Choroid plexus epithelial cell (primary cell): ENCODE measurements around the gene TUBG1.
"Not testable (repeated sequence)": the region's sequence is repeated elsewhere in the genome, so short reads cannot be mapped to it uniquely, and the experiment has no call there.

Experiments used
- DNase-seq: peaks from one replicate; pipeline ENCODE4 v3.0.0-alpha.2; 2010; ENCODE audit warnings: low read depth
- H3K4me3 ChIP-seq: 2 replicates; pipeline ENCODE4 v1.5.1; 2011; ENCODE audit warnings: low read depth, mild to moderate bottlenecking, control low read depth, low read length, moderate library complexity
- TF ChIP-seq, protein P1 (sequence below): conservative IDR thresholded peaks from 2 replicates; pipeline ENCODE4 v1.5.1; 2011; ENCODE audit warnings: low read depth, mild to moderate bottlenecking, control low read depth, inconsistent platforms, low read length, moderate library complexity

The TUBG1 gene

DNA sequence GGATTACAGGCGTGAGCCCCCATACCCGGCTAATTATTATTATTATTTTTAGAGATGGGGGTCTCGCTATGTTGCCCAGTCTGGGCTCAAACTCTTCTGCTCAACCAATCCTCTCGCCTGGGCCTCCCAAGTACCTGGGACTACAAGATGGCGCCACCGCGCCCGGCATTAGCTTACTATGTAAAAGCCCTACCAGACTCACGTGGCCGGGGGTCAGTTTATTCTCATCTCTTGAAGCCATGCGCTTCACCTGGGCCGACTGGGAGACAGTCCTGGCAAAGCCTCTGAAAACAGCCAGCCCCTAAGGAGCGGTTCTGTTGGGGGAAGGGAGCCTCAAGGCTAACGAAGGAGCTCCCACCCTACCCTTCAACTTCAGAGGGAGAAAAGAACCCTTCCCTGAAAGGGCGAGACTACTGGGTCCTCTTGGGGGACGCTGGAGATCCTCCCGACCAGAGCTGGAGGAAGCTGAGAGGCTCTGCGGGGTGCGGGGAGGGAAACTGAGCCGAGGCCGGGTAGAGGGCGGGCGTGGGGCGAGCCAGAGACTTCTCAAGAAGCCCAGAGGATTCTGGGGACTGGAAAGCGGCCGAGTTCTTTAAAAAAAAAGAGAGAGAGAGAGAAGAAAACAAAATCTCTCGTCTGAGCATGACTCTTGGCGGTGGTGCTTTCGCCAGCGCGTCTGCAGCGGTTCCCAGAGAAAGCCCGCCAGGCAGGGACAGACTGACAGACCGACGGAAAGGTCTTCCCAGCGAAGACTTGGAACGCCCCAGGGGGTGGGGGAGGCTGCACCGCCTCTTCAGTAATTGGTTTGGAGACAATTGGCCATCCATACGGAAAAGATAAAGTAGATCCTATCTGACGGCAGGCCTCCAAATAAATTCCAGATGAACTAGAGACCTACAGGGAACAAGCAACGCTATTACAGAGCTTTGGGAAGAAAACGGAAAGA lies 44.0 kb downstream of the TUBG1 start:
- H3K4me3 ChIP-seq, result peak overlapping the region; percentile 56
- TF ChIP-seq, protein P1, sequence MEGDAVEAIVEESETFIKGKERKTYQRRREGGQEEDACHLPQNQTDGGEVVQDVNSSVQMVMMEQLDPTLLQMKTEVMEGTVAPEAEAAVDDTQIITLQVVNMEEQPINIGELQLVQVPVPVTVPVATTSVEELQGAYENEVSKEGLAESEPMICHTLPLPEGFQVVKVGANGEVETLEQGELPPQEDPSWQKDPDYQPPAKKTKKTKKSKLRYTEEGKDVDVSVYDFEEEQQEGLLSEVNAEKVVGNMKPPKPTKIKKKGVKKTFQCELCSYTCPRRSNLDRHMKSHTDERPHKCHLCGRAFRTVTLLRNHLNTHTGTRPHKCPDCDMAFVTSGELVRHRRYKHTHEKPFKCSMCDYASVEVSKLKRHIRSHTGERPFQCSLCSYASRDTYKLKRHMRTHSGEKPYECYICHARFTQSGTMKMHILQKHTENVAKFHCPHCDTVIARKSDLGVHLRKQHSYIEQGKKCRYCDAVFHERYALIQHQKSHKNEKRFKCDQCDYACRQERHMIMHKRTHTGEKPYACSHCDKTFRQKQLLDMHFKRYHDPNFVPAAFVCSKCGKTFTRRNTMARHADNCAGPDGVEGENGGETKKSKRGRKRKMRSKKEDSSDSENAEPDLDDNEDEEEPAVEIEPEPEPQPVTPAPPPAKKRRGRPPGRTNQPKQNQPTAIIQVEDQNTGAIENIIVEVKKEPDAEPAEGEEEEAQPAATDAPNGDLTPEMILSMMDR, result no peak
- DNase-seq, result peak; percentile 83

DNA sequence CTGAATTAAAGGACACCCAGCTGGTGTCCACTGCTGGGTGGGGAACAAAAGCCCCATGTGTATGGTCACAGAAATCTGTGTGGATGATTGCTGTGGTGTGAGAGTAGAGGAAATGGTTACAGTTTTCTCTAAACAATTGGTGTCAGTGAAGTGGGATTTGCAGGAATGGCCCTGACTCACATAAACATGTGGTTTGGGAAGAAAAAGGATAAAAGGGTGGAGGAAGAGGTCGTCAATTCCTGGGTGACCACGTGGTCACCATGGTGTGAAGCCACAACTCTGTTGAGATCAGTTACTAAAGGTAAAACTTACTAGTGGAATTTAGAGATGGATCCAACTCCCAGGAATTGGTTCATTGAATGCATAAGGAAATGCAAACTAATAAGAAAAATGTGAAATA lies 46.0 kb downstream of the TUBG1 start:
- TF ChIP-seq, protein P1, result no peak
- no peak overlapping the region for H3K4me3 ChIP-seq
- no peak for DNase-seq

DNA sequence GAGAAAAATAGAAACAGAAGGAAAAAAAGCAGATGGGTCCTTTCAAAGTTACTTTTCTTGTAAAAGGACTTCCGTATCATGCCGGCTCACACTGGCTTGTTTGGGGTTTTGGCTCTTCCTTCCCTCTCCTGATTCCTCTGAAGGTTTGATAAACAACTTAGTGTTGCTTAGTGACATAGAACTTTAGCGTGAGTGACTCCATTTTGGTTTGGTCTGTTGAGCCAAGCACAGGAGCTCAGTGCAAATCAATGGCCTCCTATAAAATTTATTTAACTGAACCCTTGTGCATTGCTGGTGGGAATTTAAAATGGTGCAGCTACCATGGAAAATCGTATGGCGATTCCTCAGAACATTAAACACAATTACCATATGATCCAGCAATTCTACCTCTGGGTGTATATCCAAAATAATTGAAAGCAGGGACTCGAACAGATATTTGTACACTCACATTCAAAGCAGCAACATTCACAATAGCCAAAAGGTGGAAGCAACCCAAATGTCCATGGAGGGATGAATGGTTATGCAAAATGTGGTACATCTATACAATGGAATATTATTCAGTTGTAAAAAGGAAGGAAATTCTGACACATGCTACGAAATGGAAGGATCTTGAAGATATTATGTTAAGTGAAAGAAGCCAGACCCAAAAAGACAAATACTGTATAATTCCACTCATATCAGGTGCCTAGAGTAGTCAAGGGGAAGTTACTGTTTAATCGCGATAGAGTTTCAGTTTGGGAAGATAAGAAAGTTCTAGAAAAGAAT lies 48.5 kb downstream of the TUBG1 start:
- TF ChIP-seq, protein P1, result no peak
- H3K4me3 ChIP-seq, result no peak overlapping the region

DNA sequence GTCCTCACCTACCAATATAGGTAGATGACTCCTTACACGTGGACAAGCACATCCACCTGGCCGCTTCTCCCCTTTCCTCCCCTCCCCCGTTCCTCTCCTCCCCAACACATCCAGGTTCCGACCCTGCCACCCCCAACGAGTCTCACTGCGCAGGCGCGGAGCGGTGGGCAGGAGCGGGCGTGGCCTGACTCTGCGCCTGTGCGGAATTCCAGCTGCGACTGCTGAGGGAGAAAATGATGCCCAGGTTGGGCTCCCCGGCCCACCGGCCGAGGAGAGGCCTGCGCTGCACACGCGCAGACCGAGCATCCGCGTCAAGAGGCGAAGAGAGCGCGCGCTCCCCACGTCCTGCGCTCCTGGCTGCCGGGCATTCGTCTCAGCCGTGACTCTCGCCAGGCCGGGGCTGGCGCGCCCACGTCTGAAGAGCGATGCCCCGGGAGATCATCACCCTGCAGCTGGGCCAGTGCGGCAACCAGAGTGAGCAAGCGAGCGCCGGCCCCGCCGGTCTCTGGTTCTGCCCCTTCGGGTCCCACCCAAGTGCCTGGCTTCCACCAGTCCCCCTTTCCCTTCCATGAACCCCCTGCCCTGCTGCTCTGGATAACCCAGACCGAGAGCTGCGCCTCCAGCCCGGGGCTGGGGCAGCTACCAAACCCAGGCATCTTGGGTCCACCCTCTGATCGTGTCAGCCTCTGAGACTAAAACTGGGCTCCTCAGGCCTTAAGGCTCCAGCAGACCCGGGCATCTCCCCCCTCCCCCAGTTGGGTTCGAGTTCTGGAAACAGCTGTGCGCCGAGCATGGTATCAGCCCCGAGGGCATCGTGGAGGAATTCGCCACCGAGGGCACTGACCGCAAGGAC lies 49.8 kb downstream of the TUBG1 start, which contains the start of gene TUBG2:
Gene TUBG2, plus strand, starts transcription at position 206 of the 853 bp plus-strand sequence. Its CDS starts 220 bp downstream, at position 426.
- peak within 1 kb of the TSS; percentile 72 for H3K4me3 ChIP-seq
- TF ChIP-seq, protein P1, result no peak
- DNase-seq, result peak; percentile 91

More for the DNA sequence above, 48.5 kb downstream of the TUBG1 start:
- no peak for DNase-seq

DNA sequence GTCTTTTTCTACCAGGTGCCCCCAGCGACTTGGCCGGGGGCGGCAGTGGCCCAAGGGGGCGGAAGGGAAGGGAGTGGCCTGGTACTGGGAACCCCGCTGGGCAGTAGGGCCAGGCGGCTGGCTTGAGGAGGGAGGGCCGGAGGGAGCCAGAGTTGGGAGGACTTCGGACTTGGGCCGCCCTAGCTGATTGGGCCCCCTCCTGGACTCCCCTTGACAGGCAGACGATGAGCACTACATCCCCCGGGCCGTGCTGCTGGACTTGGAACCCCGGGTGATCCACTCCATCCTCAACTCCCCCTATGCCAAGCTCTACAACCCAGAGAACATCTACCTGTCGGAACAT lies 50.4 kb downstream of the TUBG1 start:
- H3K4me3 ChIP-seq, result peak overlapping the region; percentile 72
- not testable (repeated sequence) for DNase-seq

DNA sequence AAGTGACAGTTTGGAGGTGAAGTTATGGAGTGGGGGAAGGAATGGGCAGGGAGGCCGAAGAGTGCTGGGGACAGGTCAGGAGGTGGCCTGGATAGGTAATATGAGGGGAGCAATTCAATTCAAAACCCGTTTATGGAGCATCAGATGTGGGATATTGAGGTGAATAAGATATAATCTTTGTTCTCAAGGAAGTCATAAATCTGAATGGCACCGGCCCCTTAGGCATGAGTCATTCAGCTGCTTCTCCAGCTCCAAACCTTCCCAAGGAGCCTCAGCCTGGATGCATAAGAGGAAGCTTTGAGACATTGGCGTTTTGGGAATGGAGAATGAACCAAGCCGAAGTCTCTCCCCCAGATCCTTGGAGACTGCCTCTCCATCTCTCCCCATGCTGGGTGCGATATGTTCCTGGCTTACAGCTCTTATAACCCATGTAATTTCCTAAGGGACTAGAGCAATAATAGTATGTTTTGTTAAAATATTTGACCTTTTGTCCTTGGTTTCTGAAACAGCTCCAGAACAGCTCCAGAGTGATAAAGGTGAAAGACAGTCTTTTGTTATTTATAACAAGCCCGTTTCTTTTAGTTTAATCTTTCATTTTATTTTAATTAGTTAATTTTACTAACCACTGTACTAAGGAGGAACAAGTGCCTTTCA lies 51.3 kb downstream of the TUBG1 start:
- TF ChIP-seq, protein P1, result no peak
- DNase-seq, result peak; percentile 45
- H3K4me3 ChIP-seq, result no peak overlapping the region
